GM12878 (cell line): ENCODE measurements around the gene SSH2. TPM values are rescaled to one million over a fixed set of nuclear protein-coding genes. Genes with fewer than 3 reads are reported as not detected.

Source experiments
- ATAC-seq: fragments of 200-7000 bp; cut with Tn5 transposase; 3 replicates; pipeline ENCODE4 v1.9.1; 2020; ENCODE audit warnings: mild to moderate bottlenecking, moderate library complexity
- BruUV-seq: library from RNA; stranded (reverse); fragments of 400-500 nt; replicated peaks from 2 replicates; lab custom pipeline; 2021; lab: Mats Ljungman, UMichigan
- CTCF ChIA-PET: fragments of 300-600 bp; sonication (Branson Sonifier 250); formaldehyde crosslinking; extraction: SDS; loops from one replicate; lab custom pipeline; 2021; ENCODE audit warnings: inconsistent platforms; lab: Yijun Ruan, JAX
- POLR2A ChIA-PET: fragments of 350-600 bp; formaldehyde crosslinking; extraction: SDS; loops from one replicate; lab custom pipeline; 2021; ENCODE audit warnings: inconsistent platforms; lab: Charles Lee
- RAD21 ChIA-PET: fragments of 300-600 bp; sonication (Branson Sonifier 250); formaldehyde crosslinking; loops from one replicate; lab custom pipeline; 2023; ENCODE audit warnings: antibody characterized with exemption; ENCODE audit not compliant: unreplicated experiment; lab: Charles Lee
- SMC1A ChIA-PET: fragments of 300-600 bp; sonication (Branson Sonifier 250); formaldehyde crosslinking; loops from one replicate; lab custom pipeline; 2023; ENCODE audit not compliant: unreplicated experiment, uncharacterized antibody; lab: Charles Lee
- DNase-seq: peaks from one replicate; pipeline ENCODE4 v3.0.0-alpha.2; 2011; ENCODE audit warnings: low read depth, low spot score
- FAIRE-seq: peaks from 3 replicates; lab custom pipeline; 2011; peaks lifted over from hg19 to GRCh38; lab: Jason Lieb, UNC
- H2AFZ ChIP-seq: 2 replicates; pipeline ENCODE4 v1.6.0; 2011; ENCODE audit warnings: low read depth, low read length, control low read depth; ENCODE audit not compliant: control insufficient read depth
- H3K27ac ChIP-seq: 2 replicates; pipeline ENCODE4 v1.5.1; 2011; ENCODE audit warnings: control low read depth; ENCODE audit not compliant: control insufficient read depth, insufficient read depth
- H3K27me3 ChIP-seq, 2 experiments: replicated peaks in 1 of 2; 2 replicates each; pipeline versions ENCODE4 v1.6.0 to v1.6.1; 2011; ENCODE audit warnings: low read length in 1 of 2; ENCODE audit not compliant: control insufficient read depth in 2 of 2, insufficient read depth in 2 of 2
- H3K36me3 ChIP-seq, 2 experiments: 2 replicates each; pipeline ENCODE4 v1.5.1; 2011; ENCODE audit warnings: low read length in 1 of 2; ENCODE audit not compliant: control insufficient read depth in 2 of 2, insufficient read depth in 2 of 2
- H3K4me1 ChIP-seq: 2 replicates; pipeline ENCODE4 v1.6.1; 2011; ENCODE audit warnings: mild to moderate bottlenecking, low read length, moderate library complexity, mixed read lengths; ENCODE audit not compliant: control insufficient read depth, insufficient read depth
- H3K4me2 ChIP-seq: 2 replicates; pipeline ENCODE4 v1.6.0; 2011; ENCODE audit warnings: control low read depth; ENCODE audit not compliant: control insufficient read depth, insufficient read depth
- H3K4me3 ChIP-seq: fragments of 200-600 bp; sonication (generic); 2 replicates; pipeline ENCODE4 v1.5.1; 2016
- H3K79me2 ChIP-seq: 2 replicates; pipeline ENCODE4 v1.6.0; 2011; ENCODE audit warnings: low read length; ENCODE audit not compliant: control insufficient read depth, insufficient read depth
- H3K9ac ChIP-seq: 2 replicates; pipeline ENCODE4 v1.8.0; 2011; ENCODE audit warnings: low read length, control low read depth, mixed read lengths; ENCODE audit not compliant: control insufficient read depth, insufficient read depth
- H3K9me3 ChIP-seq: replicated peaks from 3 replicates; pipeline ENCODE4 v1.5.1; 2011; ENCODE audit warnings: mild to moderate bottlenecking, low read length; ENCODE audit not compliant: control insufficient read depth, insufficient read depth
- H4K20me1 ChIP-seq: 2 replicates; pipeline ENCODE4 v1.6.0; 2011; ENCODE audit not compliant: control insufficient read depth, insufficient read depth
- IKZF1 ChIP-seq: fragments of 450-650 bp; conservative IDR thresholded peaks from 2 replicates; pipeline ENCODE4 v1.6.1; 2017; ENCODE audit warnings: antibody characterized with exemption, mild to moderate bottlenecking
- PAX8 ChIP-seq: fragments of 450-650 bp; IDR thresholded peaks from 2 replicates; pipeline ENCODE4 v1.6.1; 2017; ENCODE audit warnings: mild to moderate bottlenecking, moderate library complexity
- SIX5 ChIP-seq: IDR thresholded peaks from 2 replicates; pipeline ENCODE4 v1.6.1; 2011; ENCODE audit warnings: mild to moderate bottlenecking, low read depth, low read length, moderate library complexity; ENCODE audit not compliant: severe bottlenecking
- TCF3 ChIP-seq: IDR thresholded peaks from 2 replicates; pipeline ENCODE4 v1.6.1; 2012; ENCODE audit warnings: low read depth, mild to moderate bottlenecking, low read length, borderline replicate concordance; ENCODE audit not compliant: insufficient read depth
- TCF7 ChIP-seq: IDR thresholded peaks from 2 replicates; pipeline ENCODE4 v1.6.1; 2014; ENCODE audit warnings: antibody characterized with exemption, borderline replicate concordance
- WGBS: methylation state at CpG from one replicate; pipeline ENCODE4 v1.1.6; 2016; ENCODE audit warnings: low lambda C conversion rate; ENCODE audit not compliant: insufficient replicate concordance, insufficient coverage; ENCODE audit errors: missing lambda C conversion rate; 5-methylcytosine and 5-hydroxymethylcytosine counted together
- in situ Hi-C: fragments of 300-500 bp; cut with MboI; formaldehyde crosslinking; loops from 9 replicates; pipeline ENCODE4 v1.14.3; 2018; ENCODE audit warnings: mixed read lengths
- intact Hi-C: fragments of 100-400 bp; cut with micrococcal nuclease; formaldehyde crosslinking; loops from one replicate; pipeline ENCODE4 v1.14.2; 2022; ENCODE audit not compliant: unreplicated experiment
- polyA plus RNA-seq, 11 experiments: library from polyadenylated mRNA; depleted of rRNA in 4 of 11; unstranded in 6 of 11; stranded (reverse) in 5 of 11; fragments of >200 nt; fragmentation: Nextera tagmentation in 4 of 11; fragmentation: Illumina TruSeq in 1 of 11; extraction: Ambion mirVana in 4 of 11; extraction: Trizol in 1 of 11; gene quantifications; 1 replicate in 1 of 11; 2 replicates in 10 of 11; pipeline versions ENCODE4 v1.2.1 to v1.2.3, GENCODE V29; 2011 to 2016; ENCODE audit warnings: inconsistent platforms in 2 of 11, missing spikeins in 2 of 11, low read depth in 1 of 11
- total RNA-seq, 4 experiments: library from RNA; depleted of rRNA in 3 of 4; stranded (reverse); fragments of >200 nt in 3 of 4; fragmentation: Illumina TruSeq in 1 of 4; extraction: Trizol in 1 of 4; gene quantifications; 2 replicates each; pipeline versions ENCODE4 v1.2.1 to v1.2.3, GENCODE V29; 2013 to 2021
- TF ChIP-seq, protein P1 (sequence below): fragments of 450-650 bp; IDR thresholded peaks from 2 replicates; pipeline ENCODE4 v1.6.1; 2017; ENCODE audit warnings: borderline replicate concordance
- TF ChIP-seq, protein P2 (sequence below): fragments of 450-650 bp; IDR thresholded peaks from 2 replicates; pipeline ENCODE4 v1.6.1; 2017; ENCODE audit warnings: low read depth, mild to moderate bottlenecking, moderate library complexity

SSH2 gene
- total and polyA plus RNA-seq, 10 of the 15 experiments (the other 5 are each of a cell fraction or from before 2014, with no cell fraction given), result 9.3 to 65.9 (median 34.0) TPM

DNA sequence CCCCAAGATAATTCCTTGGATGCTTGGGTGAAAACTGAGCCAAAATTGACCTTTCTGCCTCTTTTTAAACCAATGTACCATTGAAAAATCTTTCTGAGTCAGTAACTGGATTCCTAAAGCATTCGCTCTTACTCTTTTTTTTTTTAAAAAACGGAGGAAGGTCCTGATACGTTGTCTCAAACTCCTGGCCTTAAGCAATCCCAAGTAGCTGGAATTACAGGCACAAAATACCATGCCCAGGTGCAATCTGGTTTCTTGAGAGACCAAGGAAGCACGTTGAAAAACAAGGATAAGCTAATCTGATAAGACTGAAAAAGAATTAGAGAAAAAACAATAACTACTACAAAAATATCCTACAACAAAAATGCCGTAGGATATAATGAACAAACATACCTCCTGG lies 136.5 kb downstream of the SSH2 start:
- RAD21 ChIA-PET, result no interaction called here
- no peak for TF ChIP-seq PAX8
- no peak for TF ChIP-seq SIX5
- TF ChIP-seq TCF7, result no peak
- no peak for TF ChIP-seq IKZF1
- TF ChIP-seq, protein P1, sequence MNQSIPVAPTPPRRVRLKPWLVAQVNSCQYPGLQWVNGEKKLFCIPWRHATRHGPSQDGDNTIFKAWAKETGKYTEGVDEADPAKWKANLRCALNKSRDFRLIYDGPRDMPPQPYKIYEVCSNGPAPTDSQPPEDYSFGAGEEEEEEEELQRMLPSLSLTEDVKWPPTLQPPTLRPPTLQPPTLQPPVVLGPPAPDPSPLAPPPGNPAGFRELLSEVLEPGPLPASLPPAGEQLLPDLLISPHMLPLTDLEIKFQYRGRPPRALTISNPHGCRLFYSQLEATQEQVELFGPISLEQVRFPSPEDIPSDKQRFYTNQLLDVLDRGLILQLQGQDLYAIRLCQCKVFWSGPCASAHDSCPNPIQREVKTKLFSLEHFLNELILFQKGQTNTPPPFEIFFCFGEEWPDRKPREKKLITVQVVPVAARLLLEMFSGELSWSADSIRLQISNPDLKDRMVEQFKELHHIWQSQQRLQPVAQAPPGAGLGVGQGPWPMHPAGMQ, result no peak
- no peak for TF ChIP-seq TCF3
- TF ChIP-seq, protein P2, sequence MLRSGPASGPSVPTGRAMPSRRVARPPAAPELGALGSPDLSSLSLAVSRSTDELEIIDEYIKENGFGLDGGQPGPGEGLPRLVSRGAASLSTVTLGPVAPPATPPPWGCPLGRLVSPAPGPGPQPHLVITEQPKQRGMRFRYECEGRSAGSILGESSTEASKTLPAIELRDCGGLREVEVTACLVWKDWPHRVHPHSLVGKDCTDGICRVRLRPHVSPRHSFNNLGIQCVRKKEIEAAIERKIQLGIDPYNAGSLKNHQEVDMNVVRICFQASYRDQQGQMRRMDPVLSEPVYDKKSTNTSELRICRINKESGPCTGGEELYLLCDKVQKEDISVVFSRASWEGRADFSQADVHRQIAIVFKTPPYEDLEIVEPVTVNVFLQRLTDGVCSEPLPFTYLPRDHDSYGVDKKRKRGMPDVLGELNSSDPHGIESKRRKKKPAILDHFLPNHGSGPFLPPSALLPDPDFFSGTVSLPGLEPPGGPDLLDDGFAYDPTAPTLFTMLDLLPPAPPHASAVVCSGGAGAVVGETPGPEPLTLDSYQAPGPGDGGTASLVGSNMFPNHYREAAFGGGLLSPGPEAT, result no peak
- Histone ChIP-seq H3K4me2 (no peak overlapping the region), H3K27ac (no peak overlapping the region), H4K20me1 (no peaks in the 10 kb centered on the region), H3K79me2 (no peaks in the 10 kb centered on the region), H3K4me3 (no peak overlapping the region), H3K36me3 (no peaks in the 10 kb centered on the region; a peak in 1 of 4 replicates), H3K27me3 (no peaks in the 10 kb centered on the region), H3K9ac (no peak overlapping the region), H2AFZ (no peak overlapping the region), H3K4me1 (no peaks in the 10 kb centered on the region), H3K9me3 (no peaks in the 10 kb centered on the region)
- ATAC-seq (no peak), DNase-seq (no peak), FAIRE-seq (no peak)
- BruUV-seq, result no TSS peak
- WGBS, result 80% methylated on average over 5 of the region's 5 CpGs
- in situ Hi-C loops (no loop called here), intact Hi-C loops (no loop called here)
- SMC1A ChIA-PET, result no interaction called here
- POLR2A ChIA-PET, result no interaction called here
- CTCF ChIA-PET, result interaction anchor here (1.4 to 1.9 kb wide), 2 partner anchors 14 to 138 kb away, joined by 4 to 6 read pairs; no protein-coding TSS in a partner anchor
